Activated T-helper 9 cell treated with anti-CD3 and anti-CD28 coated beads, Interleukin-2, amount 50 U/mL, for 16 hours (primary cell): ENCODE data around the gene CXCL17.
"Not testable (repeated sequence)": the region's sequence is repeated elsewhere in the genome, so short reads cannot be mapped to it uniquely, and the experiment has no call there.

ENCODE experiments used
- DNase-seq: peaks from one replicate; pipeline ENCODE4 v3.0.0-alpha.2; 2020; ENCODE audit warnings: low read depth

Gene CXCL17

DNA sequence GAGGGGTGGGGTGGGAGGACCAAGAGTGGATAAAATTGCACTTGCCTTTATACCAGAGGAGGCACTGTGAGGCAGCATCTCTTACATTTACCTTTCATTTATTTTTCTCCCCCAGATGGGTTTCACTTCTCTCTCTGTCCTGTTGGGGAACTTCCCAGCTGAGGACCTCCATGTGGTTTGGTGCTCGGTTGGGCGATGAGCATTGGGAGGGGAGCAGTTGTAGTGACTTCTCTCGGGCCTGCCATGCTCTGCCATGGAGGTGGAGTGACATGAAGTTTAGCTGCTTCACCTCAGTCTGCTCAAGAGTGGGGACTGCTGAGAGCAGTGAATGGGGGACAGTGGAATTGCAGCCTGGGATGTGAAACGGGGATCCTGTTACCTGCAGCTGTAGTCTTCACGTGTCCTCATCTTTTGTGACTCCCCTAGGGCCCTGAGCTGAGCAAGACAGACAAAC is 23.1 kb upstream of the CXCL17 start:
- DNase-seq, result no peak

DNA sequence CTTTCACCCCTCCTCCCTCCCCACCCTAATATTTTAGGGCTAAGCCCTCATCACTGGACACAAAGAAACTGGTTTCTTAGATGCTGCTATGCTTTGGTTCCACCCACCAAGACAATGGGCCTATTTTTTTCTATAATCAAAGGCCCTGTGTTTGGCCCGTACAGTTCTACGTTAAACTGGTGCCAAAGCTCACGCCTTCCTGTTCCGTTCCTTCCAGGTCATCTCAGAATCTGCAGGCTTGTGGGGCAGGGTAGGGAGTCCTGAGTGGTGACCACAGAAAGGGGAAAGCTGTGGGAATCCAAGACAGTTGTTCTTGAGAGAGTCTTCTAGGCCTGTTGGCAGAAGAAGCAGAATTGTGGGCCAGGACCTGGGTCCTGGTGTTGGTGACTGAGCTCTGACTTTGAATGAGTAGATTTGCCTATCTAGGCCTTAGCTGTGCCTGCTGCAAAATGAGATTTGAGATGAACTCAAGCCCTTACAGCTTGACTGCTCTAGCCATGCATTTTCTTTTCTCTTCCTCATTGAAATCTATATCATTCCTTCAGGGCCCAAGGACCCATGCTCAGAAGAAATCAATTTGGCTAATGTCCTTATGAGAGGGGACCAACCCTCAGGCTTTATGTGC is 19.1 kb upstream of the CXCL17 start:
- no peak for DNase-seq

DNA sequence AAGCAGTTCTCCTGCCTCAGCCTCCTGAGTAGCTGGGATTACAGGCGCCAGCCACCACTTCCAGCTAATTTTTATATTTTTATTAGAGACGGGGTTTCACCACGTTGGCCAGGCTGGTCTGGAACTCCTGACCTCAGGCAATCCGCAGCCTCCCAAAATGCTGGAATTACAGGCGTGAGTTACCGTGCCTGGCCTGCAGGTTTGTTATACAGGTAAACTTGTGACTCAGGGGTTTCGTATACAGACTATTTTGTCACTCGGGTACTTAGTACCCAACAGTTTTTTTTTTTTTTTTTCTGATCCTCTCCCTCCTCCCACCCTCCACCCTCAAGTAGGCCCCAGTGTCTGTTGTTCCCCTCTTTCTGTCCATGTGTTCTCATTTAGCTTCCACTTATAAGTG is 18.5 kb upstream of the CXCL17 start:
- DNase-seq, result not testable (repeated sequence)

DNA sequence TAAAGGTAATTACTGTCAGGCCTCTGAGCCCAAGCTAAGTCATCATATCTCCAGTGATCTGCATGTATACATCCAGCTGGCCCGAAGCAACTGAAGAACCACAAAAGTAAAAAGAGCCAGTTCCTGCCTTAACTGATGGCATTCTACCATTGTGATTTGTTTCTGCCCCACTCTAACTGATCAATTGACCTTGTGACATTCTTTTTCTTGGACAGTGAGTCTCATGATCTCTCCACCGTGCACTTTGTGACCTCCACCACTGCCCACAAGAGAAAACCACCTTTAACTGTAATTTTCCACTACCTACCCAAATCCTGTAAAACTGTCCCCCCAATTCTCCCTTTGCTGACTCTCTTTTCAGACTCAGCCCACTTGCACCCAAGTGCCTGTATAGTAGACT is 17.2 kb upstream of the CXCL17 start:
- DNase-seq, result no peak

DNA sequence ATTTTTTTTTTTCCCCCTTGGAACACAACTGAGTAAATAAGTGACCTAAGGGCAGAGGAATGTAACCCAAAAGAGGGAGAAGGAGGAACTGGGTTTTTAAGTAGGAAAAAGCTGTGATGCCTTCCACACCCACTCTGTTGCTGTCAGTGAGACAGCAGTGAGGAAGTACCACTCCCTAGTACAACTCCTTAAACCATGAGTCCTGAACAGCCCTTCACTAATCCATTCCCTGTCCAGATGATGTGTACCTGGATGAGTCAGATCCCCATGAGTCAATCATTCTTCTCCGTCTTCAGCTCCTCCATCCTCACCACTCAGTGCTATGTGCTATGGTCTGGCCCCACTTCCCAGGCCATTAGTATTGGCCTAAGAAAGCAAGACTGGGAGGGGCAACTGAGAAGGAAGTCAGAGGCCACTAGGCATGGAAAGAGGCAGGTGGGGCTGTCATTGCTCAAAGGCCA is 12.9 kb upstream of the CXCL17 start:
- DNase-seq, result no peak

DNA sequence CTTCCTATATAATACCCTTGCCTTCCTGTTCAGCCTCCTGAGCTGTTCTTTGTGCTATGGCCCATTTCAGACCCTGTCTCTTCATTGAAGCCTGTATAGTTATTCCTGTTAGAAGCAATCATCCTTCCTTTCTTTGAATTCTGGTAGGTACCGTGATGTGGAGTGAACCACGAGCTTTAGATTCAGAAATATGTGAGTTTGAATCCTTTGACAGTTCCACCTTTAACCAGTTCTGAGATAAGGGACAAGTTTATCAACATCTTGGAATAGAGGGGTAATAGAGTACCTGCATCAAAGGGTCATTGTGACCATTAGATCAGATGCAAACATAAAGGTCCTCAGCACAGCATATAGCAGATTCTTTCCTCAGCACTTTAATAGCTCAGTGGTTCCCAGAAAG is 12.3 kb upstream of the CXCL17 start:
- DNase-seq, result no peak

DNA sequence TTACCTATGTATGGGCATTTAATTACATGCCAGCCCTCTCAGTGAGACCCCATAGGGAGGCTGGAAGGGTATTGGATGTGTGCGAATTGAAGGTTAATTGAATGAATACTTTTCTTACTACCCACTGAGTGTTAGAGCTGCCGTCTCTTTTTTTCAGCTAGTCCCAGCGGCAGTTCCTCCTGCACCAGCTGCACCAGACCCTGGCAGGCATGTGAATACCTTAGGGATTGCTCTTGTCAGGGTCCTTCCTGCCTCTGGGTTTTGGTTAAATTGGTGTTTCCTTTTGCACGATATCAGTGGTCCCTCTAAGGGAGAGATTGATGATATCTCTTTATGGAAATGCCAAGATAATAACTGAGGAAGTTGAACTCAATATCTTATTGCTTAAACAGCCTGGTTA is 9.8 kb upstream of the CXCL17 start:
- DNase-seq, result no peak

DNA sequence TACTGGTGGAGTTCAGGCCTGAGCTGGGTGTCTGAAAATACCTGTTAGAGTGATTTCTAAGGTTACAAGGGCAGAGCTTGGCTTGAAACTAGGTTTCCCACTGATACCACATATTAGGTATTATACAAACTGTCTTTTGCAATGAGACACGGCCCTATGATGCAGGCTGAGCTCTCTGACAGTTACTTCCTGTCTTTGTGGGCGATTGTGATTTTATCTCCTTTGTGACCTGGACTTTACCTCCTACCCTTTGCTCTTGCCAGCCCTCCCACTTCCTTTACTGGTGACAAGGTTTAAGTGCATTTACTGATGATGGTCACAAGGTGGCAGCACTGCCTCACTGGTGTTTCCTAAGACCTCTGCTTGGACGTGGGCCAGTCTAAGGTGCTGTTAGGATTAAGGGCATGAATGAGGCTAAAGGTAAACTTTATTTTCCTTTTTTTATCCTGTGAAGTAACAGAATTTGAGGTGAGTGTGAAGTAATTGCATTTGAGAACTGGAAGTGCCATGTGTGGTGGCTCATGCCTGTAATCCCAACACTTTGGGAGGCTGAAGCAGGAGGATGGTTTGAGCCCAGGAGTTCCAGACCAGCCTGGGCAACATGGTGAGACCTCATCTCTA is 7.7 kb upstream of the CXCL17 start:
- peak; percentile 68 for DNase-seq

DNA sequence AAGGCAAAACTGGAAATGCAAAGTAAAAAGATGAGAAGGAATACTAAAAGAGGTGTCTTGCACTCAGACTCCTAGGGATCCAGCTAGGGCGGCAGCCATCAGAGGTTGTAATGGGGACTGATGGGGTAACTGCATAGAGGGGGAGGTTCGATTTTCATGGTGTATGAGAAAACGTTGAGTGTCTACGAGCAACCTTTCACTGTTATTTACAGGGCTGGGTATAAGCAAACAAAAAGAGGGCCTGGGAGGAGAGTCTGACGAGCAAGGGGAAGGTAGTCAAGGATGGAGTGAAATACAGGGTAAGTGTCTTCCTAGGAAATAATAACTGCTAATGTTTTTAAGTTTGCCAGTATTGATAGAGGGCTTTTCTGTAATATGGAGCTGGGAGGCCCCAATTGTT is 5.6 kb upstream of the CXCL17 start:
- DNase-seq, result not testable (repeated sequence)

DNA sequence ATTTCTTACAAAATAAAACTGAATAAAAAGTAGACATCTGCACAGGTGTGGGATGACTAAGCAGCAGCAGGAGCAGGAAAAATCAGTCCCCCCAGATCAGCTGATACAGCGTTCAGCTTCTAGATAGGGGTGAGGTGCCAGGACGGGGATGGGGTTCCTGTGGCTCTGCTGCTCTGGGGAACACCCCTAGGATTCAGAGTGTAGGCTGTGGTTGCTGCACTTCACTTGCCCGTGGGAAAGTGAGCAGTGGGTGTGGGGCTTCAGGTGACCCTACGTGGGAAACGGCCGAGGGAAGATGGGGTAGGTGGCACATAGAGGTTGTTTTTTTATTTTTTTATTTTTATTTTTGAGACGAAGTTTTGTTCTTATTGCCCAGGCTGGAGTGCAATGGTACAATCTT is 3.2 kb upstream of the CXCL17 start:
- no peak for DNase-seq

DNA sequence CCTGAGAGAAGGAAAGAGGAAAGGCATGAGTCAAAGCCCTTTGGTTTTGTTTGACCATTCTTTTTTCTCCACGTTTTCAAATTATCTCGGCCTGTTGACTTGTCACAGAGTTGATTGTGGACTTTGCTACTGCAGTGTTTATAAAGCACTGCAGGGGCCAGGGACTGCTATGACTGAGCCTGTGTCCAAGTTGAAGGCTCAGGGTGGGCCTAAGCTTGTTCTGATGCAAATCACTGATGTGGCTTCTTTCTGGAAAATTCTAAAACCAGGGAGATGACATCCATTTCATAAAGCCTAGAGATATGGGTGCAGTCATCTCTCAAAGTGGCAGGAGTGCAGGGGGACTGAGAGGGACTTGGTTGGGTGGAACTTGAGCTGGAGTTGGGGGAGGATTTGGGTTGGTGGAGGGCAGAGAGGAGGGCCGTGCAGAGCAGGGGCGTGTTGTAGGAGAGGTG is 1.2 kb upstream of the CXCL17 start:
- no peak for DNase-seq

DNA sequence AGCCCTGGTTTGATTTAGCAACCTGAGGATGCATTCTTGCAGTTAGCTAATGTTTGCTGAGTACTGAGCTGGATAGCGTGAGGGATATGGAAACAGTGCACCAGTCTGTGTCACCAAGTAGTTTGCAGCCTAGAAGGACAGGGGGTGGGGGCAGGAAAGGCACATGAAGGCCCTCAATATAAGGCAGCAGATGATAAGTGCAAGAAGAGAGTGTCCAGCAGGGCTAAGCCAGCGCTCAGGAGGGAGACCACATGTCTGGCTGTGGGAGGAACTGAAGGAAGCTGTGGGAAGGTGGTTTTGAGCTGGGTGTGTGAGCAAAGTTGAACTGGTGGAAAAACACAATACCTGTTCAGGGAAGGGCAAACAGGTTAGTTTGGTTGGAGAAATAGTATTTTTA is 1.7 kb downstream of the CXCL17 start:
- no peak for DNase-seq

DNA sequence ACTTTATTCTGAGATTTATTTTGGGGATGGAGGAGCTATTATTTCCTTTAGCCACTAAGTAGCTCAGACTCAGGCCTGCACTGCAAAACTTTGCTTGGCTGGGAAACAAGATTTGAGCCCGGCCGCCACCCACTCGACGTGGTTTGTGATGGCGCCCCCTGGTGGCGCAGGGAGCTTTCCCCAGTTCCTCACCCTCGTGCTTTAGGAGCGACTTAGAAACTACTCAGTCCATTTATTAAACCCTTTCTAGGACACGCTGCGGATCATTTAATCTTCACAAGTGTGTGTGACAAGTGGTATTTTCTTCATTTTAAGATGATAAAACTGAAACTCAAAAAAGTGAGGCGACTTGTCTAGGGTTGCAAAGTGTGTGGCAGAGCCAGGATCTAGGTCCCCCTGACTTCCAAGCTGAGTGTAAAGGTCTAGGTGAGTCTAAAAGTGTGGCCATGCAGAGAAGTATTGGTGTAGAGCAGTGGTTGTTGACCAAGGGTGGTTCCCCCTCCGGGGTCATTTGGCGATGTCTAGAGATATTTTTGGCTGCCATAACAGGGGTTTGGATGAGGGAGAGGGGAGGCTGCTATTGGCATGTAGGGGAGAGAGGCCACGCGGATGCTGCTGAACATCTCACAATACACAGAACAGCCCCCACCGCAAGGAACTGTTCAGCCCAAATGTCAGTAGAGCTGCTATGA is 2.2 kb downstream of the CXCL17 start:
- DNase-seq, result peak; percentile 72

DNA sequence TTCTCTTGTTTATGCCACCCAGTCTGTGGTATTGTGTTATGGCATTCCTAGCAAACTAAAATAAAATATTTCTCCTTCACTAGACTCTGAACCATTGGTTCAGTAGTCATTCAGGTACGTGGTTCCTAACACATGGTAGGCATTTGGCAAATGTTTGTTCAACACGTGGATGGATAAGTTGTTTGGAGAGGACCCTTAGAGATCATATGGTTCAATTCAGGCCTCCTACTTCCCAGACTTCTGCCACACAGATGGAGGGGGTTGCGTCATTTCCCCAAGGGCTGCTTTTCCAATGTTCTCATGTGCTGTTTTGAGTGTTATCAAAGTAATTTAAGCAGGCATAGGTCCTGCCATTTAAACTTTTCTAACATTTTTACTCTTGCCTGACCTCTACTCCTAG is 6.7 kb downstream of the CXCL17 start:
- no peak for DNase-seq

DNA sequence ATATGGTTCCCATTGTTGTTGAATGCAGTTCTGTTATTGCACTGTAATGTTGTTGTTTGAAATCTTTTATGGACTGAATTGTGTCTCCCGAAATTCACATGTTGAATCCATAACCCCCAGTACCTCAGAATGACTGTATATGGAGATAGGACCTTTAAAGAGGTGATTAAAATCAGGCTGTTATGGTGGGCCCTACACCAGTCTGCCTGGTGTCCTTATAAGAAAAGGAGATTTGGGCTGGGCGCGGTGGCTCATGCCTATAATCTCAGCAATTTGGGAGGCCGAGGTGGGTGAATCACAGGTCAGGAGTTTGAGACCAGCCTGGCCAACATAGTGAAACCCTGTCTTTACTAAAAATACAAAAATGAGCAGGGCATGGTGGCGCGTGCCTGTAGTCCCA is 7.4 kb downstream of the CXCL17 start:
- DNase-seq, result no peak

DNA sequence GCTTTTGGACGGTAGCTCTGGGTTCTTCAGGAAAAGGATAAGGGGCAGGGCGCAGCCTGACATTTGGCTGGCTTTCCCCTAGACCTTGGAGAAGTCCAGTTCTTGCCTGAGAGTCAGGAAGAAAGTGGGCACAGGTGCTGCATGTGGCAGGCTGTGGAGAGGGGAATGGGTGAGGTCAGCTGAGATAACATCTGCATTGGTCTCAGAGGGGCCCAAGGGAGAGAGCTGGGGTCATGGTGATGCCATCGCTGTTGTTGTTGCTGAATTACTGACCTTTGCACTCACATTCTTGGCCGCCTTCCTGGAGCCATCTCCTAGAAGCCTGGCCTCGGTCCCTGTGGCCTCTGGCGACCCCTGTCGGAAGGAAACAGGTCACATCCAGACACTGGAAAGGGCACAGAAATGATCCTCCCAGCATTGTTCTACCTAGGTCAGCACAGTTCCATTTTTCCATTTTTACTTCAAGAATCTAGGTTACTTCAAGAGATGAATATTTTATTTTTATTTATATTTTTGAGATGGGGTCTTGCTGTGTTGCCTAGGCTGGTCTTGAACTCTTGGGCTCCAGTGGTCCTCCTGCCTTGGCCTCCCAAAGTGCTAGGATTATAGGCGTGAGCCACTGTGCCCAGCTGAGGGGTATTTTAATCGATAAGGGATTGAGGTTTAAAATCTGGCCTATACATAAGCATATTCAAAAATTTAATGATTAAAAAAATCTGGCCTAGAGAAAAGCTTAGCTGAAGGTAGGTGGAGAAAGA is 9.1 kb downstream of the CXCL17 start:
- peak; percentile 57 for DNase-seq

DNA sequence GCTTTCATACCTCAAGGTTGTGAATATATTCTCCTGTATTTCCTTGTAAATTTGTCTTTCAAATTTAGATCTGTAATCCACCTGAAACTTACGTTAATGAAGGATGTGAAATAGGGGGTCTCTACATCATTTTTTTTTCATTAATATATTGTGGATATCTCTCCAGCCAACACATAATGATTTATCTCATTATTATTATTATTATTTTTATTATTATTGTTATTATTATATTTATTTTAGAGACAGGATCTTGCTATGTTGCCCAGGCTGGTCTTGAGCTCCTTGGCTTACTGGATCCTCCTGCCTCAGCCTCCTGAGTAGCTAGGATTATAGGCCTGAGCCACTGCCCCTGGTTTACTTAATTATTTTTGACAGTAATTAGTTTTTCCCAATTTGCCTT is 11.3 kb downstream of the CXCL17 start:
- DNase-seq, result no peak

DNA sequence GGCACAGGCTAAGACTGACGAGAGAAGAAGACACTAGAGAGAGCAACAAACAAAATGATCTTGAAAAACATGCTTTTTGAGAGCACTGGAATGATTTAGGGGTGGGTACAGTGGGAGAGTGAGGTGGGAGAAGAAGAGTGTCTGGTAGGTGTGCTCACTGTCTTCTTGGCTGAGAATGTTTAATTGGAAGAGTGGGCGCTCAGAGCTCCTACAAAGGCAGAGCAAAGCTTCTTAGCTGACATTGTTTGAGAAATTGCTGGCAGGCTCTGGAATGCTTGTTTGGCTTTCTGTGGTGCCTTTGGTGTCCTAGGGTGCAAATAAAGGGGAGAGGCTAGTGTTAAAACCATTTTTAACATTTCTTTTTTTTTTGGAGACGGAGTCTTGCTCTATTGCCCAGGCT is 14.1 kb downstream of the CXCL17 start:
- DNase-seq, result no peak

DNA sequence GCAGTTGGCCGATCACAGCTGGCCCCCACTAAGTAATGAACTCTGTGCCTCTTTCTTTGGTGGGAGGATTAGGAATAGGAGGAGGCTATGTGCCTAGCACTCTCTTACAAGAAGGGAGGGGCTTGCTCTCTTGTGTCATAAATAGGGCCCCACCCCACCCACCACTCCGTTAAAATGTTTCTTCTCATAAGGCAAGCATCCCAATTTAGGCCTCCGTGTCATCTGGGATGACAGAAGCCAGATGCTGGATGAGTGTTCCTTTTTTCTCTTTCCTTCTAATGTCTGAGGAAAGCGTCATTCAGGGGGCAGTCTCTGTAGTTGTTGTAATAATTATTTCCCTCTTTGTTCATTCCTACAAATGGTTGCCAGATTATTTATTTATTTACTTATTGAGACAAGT is 15.4 kb downstream of the CXCL17 start, which contains the start of gene LIPE:
Gene LIPE (minus strand): TSS at position 76 of the 400 bp plus-strand sequence. CDS start 239 bp downstream, outside the sequence.
- DNase-seq, result no peak

DNA sequence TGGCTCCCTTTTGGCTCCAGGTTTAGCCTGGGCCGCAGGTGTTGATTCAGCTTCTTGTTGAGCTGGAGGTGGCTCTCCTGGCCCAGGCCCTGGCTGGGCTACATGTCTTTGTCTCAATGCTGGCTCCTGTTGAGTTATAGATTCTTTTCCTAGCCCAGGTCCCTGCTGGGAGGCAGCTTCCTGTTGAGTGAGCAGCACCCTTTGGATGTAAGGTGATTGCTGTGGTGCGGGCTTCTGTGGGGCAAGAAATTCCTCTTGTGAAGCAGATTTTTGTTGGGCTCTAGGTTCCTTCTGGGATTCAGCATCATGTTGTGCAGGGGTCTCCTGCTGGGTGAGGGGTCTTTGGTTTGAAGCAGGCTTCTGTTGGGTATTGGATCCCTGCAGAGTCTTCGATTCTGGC is 16.1 kb downstream of the CXCL17 start:
- no peak for DNase-seq

DNA sequence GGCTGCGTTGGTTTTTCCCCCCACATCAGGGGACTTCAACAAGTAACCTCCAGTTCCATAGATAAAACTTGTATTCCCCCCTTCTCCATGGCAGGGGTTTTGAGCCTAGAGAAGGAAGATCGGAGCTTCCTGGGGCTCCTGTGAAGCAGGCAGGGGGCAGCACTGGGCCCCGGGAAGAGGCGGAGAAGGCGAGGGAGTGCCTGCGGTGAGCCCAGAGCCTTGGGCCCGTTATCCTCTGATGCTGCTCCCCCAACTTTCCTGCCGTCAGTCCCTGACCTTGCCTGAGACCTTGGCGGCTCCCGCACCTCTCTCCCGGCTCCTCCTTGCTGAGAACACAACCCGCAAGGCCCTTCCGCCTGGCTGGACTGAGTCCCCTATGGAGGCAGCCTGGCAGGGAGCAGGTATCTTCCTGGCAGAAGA is 18.0 kb downstream of the CXCL17 start:
- no peak for DNase-seq

DNA sequence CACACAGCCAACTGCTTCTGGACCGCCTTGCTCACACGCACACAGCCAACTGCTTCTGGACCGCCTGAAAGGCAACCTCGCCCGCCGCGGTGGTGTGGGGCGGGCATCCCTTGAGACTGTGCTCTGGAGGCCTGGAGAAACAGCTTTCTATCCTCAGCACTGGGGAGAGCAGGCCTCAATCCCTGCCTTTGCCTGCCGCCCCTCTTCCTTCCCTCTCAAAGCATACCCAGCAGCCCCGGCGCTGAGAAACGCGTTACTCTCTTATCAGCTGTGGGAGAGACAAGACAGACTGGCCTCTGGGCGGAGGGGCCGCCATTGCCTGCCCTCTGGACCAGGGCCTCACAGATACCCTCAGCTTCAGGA is 18.4 kb downstream of the CXCL17 start:
- no peak for DNase-seq
